ENCODE measurements around the gene OSBPL10.

OSBPL10 gene

GRCh38 chr3:31952205-31952604, 28.9 kb downstream of the OSBPL10 start:
- no peak for DNase-seq
- Histone ChIP-seq H3K4me2 (ENCODE audit: low read length, poor library complexity, severe bottlenecking) (no peak overlapping the region), H3K9me3 (ENCODE audit: control insufficient read depth, low read length) (peaks cover 12% of the 10 kb centered on the region), H3K18ac (ENCODE audit: low read depth in 1 of 2, low read length in 2 of 2) (no peak overlapping the region), H4K91ac (ENCODE audit: low read length) (no peak overlapping the region), H2BK15ac (ENCODE audit: low read depth, poor library complexity, severe bottlenecking) (no peak overlapping the region), H3K79me1 (replicated peaks; ENCODE audit: low read length, poor library complexity, severe bottlenecking) (peaks cover 38% of the 10 kb centered on the region), H3K27ac (ENCODE audit: low read length, poor library complexity, severe bottlenecking) (no peak overlapping the region), H3K27me3 (ENCODE audit: control insufficient read depth in 1 of 2, insufficient read depth in 1 of 2, low read length in 2 of 2) (no peaks in the 10 kb centered on the region), H3K4me3 (ENCODE audit: insufficient read depth in 1 of 2, low read depth in 1 of 2, low read length in 2 of 2) (no peak overlapping the region), H2BK12ac (ENCODE audit: low read length in 2 of 2) (no peak overlapping the region), H3K23ac (ENCODE audit: low read length in 2 of 2) (no peak overlapping the region), H4K8ac (ENCODE audit: low read length) (no peak overlapping the region), H2BK5ac (ENCODE audit: low read depth, low read length, poor library complexity, severe bottlenecking) (no peak overlapping the region), H3K9ac (ENCODE audit: low read length) (no peak overlapping the region), H2BK120ac (ENCODE audit: low read depth, low read length) (no peak overlapping the region), H3K14ac (ENCODE audit: low read length in 2 of 2) (no peak overlapping the region), H2AFZ (ENCODE audit: low read depth, low read length) (no peak overlapping the region), H3K4me1 (ENCODE audit: control insufficient read depth, insufficient read depth, low read depth, low read length) (peaks cover 1% of the 10 kb centered on the region), H2AK5ac (ENCODE audit: low read length, severe bottlenecking) (no peak overlapping the region), H3K4ac (ENCODE audit: low read depth in 1 of 2, low read length in 2 of 2) (no peak overlapping the region), H3K36me3 (ENCODE audit: control insufficient read depth in 1 of 2, insufficient read depth in 2 of 2, low read depth in 1 of 2, low read length in 2 of 2) (no peaks in the 10 kb centered on the region)
- 95% methylated on average over 4 of the region's 4 CpGs for WGBS

- Histone ChIP-seq H3K36me3 (ENCODE audit: control insufficient read depth in 1 of 2, insufficient read depth in 2 of 2, low read depth in 1 of 2, low read length in 2 of 2) (no peaks in the 10 kb centered on the region), H3K79me1 (replicated peaks; ENCODE audit: low read length, poor library complexity, severe bottlenecking) (peaks cover 36% of the 10 kb centered on the region), H3K27ac (ENCODE audit: low read length, poor library complexity, severe bottlenecking) (no peak overlapping the region), H2BK12ac (ENCODE audit: low read length in 2 of 2) (no peak overlapping the region), H2AK5ac (ENCODE audit: low read length, severe bottlenecking) (no peak overlapping the region), H3K4me3 (ENCODE audit: insufficient read depth in 1 of 2, low read depth in 1 of 2, low read length in 2 of 2) (no peak overlapping the region), H3K14ac (ENCODE audit: low read length in 2 of 2) (no peak overlapping the region), H2BK15ac (ENCODE audit: low read depth, poor library complexity, severe bottlenecking) (no peak overlapping the region), H4K8ac (ENCODE audit: low read length) (no peak overlapping the region), H3K4ac (ENCODE audit: low read depth in 1 of 2, low read length in 2 of 2) (no peak overlapping the region), H3K9ac (ENCODE audit: low read length) (no peak overlapping the region), H2BK120ac (ENCODE audit: low read depth, low read length) (no peak overlapping the region), H3K9me3 (ENCODE audit: control insufficient read depth, low read length) (no peaks in the 10 kb centered on the region), H3K4me1 (ENCODE audit: control insufficient read depth, insufficient read depth, low read depth, low read length) (no peaks in the 10 kb centered on the region), H2BK5ac (ENCODE audit: low read depth, low read length, poor library complexity, severe bottlenecking) (no peak overlapping the region), H3K23ac (ENCODE audit: low read length in 2 of 2) (no peak overlapping the region), H2AFZ (ENCODE audit: low read depth, low read length) (no peak overlapping the region), H3K27me3 (ENCODE audit: control insufficient read depth in 1 of 2, insufficient read depth in 1 of 2, low read length in 2 of 2) (no peaks in the 10 kb centered on the region), H3K4me2 (ENCODE audit: low read length, poor library complexity, severe bottlenecking) (no peak overlapping the region), H4K91ac (ENCODE audit: low read length) (no peak overlapping the region), H3K18ac (ENCODE audit: low read depth in 1 of 2, low read length in 2 of 2) (no peak overlapping the region)
- no peak for DNase-seq
- WGBS, result 86% methylated on average over 6 of the region's 6 CpGs
Observed at GRCh38 chr3:31948280-31948679, 32.8 kb downstream of the OSBPL10 start.

GRCh38 chr3:31947671-31948091, 33.4 kb downstream of the OSBPL10 start:
- no peak overlapping the region for H3K9ac ChIP-seq (ENCODE audit: low read length)
- no peak overlapping the region for H3K18ac ChIP-seq (ENCODE audit: low read depth in 1 of 2, low read length in 2 of 2)
- no peak overlapping the region for H2AFZ ChIP-seq (ENCODE audit: low read depth, low read length)
- H3K4me3 ChIP-seq (ENCODE audit: insufficient read depth in 1 of 2, low read depth in 1 of 2, low read length in 2 of 2), result no peak overlapping the region
- H2BK5ac ChIP-seq (ENCODE audit: low read depth, low read length, poor library complexity, severe bottlenecking), result no peak overlapping the region
- H3K23ac ChIP-seq (ENCODE audit: low read length in 2 of 2), result no peak overlapping the region
- H3K4me2 ChIP-seq (ENCODE audit: low read length, poor library complexity, severe bottlenecking), result no peak overlapping the region
- H3K27me3 ChIP-seq (ENCODE audit: control insufficient read depth in 1 of 2, insufficient read depth in 1 of 2, low read length in 2 of 2), result no peaks in the 10 kb centered on the region
- no peaks in the 10 kb centered on the region for H3K4me1 ChIP-seq (ENCODE audit: control insufficient read depth, insufficient read depth, low read depth, low read length)
- WGBS, result 69% methylated on average over 6 of the region's 6 CpGs
- no peak overlapping the region for H2BK120ac ChIP-seq (ENCODE audit: low read depth, low read length)
- no peak overlapping the region for H2BK15ac ChIP-seq (ENCODE audit: low read depth, poor library complexity, severe bottlenecking)
- H3K4ac ChIP-seq (ENCODE audit: low read depth in 1 of 2, low read length in 2 of 2), result no peak overlapping the region
- H3K9me3 ChIP-seq (ENCODE audit: control insufficient read depth, low read length), result no peaks in the 10 kb centered on the region
- DNase-seq, result no peak
- no peak overlapping the region for H2BK12ac ChIP-seq (ENCODE audit: low read length in 2 of 2)
- H3K36me3 ChIP-seq (ENCODE audit: control insufficient read depth in 1 of 2, insufficient read depth in 2 of 2, low read depth in 1 of 2, low read length in 2 of 2), result no peaks in the 10 kb centered on the region
- no peak overlapping the region for H2AK5ac ChIP-seq (ENCODE audit: low read length, severe bottlenecking)
- no peak overlapping the region for H3K27ac ChIP-seq (ENCODE audit: low read length, poor library complexity, severe bottlenecking)
- H3K79me1 ChIP-seq (replicated peaks; ENCODE audit: low read length, poor library complexity, severe bottlenecking), result peaks cover 33% of the 10 kb centered on the region
- H4K8ac ChIP-seq (ENCODE audit: low read length), result no peak overlapping the region
- peak overlapping the region in 1 of 2 experiments; percentile 35 for H3K14ac ChIP-seq (ENCODE audit: low read length in 2 of 2)
- H4K91ac ChIP-seq (ENCODE audit: low read length), result no peak overlapping the region

GRCh38 chr3:31947162-31947561, 33.9 kb downstream of the OSBPL10 start:
- H3K18ac ChIP-seq (ENCODE audit: low read depth in 1 of 2, low read length in 2 of 2), result no peak overlapping the region
- no peaks in the 10 kb centered on the region for H3K9me3 ChIP-seq (ENCODE audit: control insufficient read depth, low read length)
- H2BK5ac ChIP-seq (ENCODE audit: low read depth, low read length, poor library complexity, severe bottlenecking), result no peak overlapping the region
- H2BK120ac ChIP-seq (ENCODE audit: low read depth, low read length), result no peak overlapping the region
- H3K4me3 ChIP-seq (ENCODE audit: insufficient read depth in 1 of 2, low read depth in 1 of 2, low read length in 2 of 2), result no peak overlapping the region
- H3K4ac ChIP-seq (ENCODE audit: low read depth in 1 of 2, low read length in 2 of 2), result peak overlapping the region in 1 of 2 experiments; percentile 26
- no peak overlapping the region for H3K27ac ChIP-seq (ENCODE audit: low read length, poor library complexity, severe bottlenecking)
- 100% methylated on average over 4 of the region's 4 CpGs for WGBS
- no peak overlapping the region for H4K91ac ChIP-seq (ENCODE audit: low read length)
- no peak overlapping the region for H2AK5ac ChIP-seq (ENCODE audit: low read length, severe bottlenecking)
- no peak overlapping the region for H3K4me2 ChIP-seq (ENCODE audit: low read length, poor library complexity, severe bottlenecking)
- no peak overlapping the region for H4K8ac ChIP-seq (ENCODE audit: low read length)
- no peak for DNase-seq
- H3K4me1 ChIP-seq (ENCODE audit: control insufficient read depth, insufficient read depth, low read depth, low read length), result no peaks in the 10 kb centered on the region
- H2BK12ac ChIP-seq (ENCODE audit: low read length in 2 of 2), result no peak overlapping the region
- H3K14ac ChIP-seq (ENCODE audit: low read length in 2 of 2), result peak overlapping the region in 1 of 2 experiments; percentile 36
- no peak overlapping the region for H2AFZ ChIP-seq (ENCODE audit: low read depth, low read length)
- no peaks in the 10 kb centered on the region for H3K36me3 ChIP-seq (ENCODE audit: control insufficient read depth in 1 of 2, insufficient read depth in 2 of 2, low read depth in 1 of 2, low read length in 2 of 2)
- no peak overlapping the region for H2BK15ac ChIP-seq (ENCODE audit: low read depth, poor library complexity, severe bottlenecking)
- no peaks in the 10 kb centered on the region for H3K27me3 ChIP-seq (ENCODE audit: control insufficient read depth in 1 of 2, insufficient read depth in 1 of 2, low read length in 2 of 2)
- H3K23ac ChIP-seq (ENCODE audit: low read length in 2 of 2), result no peak overlapping the region
- peaks cover 31% of the 10 kb centered on the region for H3K79me1 ChIP-seq (replicated peaks; ENCODE audit: low read length, poor library complexity, severe bottlenecking)
- no peak overlapping the region for H3K9ac ChIP-seq (ENCODE audit: low read length)
